PFSK-1 (cell line): ENCODE results near the gene FOXO1.

Source experiments
- POLR2AphosphoS5 ChIP-seq: IDR thresholded peaks from 2 replicates; pipeline ENCODE4 v1.6.1; 2012; ENCODE audit warnings: low read depth, mild to moderate bottlenecking, control low read depth, low read length, moderate library complexity
- SIN3A ChIP-seq: IDR thresholded peaks from 2 replicates; pipeline ENCODE4 v1.6.1; 2012; ENCODE audit warnings: mild to moderate bottlenecking, low read length, moderate library complexity, borderline replicate concordance; ENCODE audit not compliant: insufficient read depth
- TAF1 ChIP-seq: IDR thresholded peaks from 2 replicates; pipeline ENCODE4 v1.6.1; 2012; ENCODE audit warnings: low read length, control low read depth, borderline replicate concordance; ENCODE audit not compliant: insufficient read depth

- TF ChIP-seq TAF1 (no peak), POLR2AphosphoS5 (no peak), SIN3A (no peak)
These were observed 54.8 kb downstream of the FOXO1 start for GRCh38 chr13:40611635-40612034.
